Measurements from ENCODE around the gene SLC28A1.

DNA sequence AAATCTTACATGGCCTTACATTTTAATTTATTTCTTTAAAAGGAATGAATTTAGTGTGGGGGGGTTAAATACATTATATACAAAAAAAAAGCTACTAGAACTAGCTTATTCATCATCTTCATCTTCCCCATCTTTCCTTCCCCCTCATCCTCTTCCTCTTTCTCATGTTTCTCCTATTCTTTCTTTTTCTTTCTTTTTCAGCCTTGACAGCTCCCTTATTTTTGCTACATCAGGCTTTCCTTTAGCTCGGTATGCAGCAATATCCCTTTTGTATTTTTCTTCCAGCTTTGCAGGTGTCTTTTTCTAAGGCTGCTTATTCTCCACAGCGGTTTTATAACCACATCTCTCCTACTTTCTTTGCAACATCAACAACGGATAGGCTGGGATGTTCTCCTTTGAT is 55.9 kb downstream of the SLC28A1 start:
- TF ChIP-seq, protein P1, sequence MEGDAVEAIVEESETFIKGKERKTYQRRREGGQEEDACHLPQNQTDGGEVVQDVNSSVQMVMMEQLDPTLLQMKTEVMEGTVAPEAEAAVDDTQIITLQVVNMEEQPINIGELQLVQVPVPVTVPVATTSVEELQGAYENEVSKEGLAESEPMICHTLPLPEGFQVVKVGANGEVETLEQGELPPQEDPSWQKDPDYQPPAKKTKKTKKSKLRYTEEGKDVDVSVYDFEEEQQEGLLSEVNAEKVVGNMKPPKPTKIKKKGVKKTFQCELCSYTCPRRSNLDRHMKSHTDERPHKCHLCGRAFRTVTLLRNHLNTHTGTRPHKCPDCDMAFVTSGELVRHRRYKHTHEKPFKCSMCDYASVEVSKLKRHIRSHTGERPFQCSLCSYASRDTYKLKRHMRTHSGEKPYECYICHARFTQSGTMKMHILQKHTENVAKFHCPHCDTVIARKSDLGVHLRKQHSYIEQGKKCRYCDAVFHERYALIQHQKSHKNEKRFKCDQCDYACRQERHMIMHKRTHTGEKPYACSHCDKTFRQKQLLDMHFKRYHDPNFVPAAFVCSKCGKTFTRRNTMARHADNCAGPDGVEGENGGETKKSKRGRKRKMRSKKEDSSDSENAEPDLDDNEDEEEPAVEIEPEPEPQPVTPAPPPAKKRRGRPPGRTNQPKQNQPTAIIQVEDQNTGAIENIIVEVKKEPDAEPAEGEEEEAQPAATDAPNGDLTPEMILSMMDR (IDR thresholded peaks at IDR 0.05): no peak
- TF ChIP-seq EZH2 (IDR thresholded peaks at IDR 0.05; ENCODE audit: borderline replicate concordance, insufficient read depth, low read depth, low read length, poor library complexity, severe bottlenecking): no peak

Data from B cell (primary cell).